Measurements from ENCODE around the gene TRPM2. TPM values are rescaled to one million over a fixed set of nuclear protein-coding genes. Genes with fewer than 3 reads are reported as not detected.

The TRPM2 gene
- total RNA-seq, 1 donor from 2014 or later = 0.09 TPM

DNA sequence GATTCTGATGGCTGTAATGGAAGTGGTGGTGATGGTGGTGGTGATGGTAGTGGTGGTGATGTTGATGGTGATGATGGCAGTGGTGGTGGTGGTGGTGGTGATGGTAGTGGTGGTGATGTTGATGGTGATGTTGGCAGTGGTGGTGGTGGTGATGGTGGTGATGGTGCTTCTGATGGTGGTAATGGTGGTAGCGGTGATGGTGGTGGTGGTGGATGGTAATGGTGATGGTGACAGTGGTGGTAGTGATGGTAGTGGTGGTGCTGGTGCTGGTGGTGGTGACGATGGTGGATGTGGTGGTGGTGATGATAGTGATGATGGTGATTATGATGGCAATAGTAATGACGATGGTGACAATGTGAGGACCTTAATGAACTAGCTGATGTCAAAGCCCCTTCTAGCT lies 66.3 kb downstream of the TRPM2 start:
- TF ChIP-seq CTCF (IDR thresholded peaks at IDR 0.05; ENCODE audit: unreplicated experiment) = no peak
- H3K4me1 Mint-ChIP-seq = peaks cover 3% of the 10 kb centered on the region
- H3K9me3 Mint-ChIP-seq = peaks cover 10% of the 10 kb centered on the region
- H3K36me3 Mint-ChIP-seq = no peaks in the 10 kb centered on the region
- no peak overlapping the region for H3K27ac Mint-ChIP-seq
- DNase-seq (ENCODE audit: low spot score in 2 of 2, unreplicated experiment in 2 of 2) = no peak
- no peak overlapping the region for H3K4me3 Mint-ChIP-seq
- H3K27me3 Mint-ChIP-seq (ENCODE audit: low read depth) = peaks cover 4% of the 10 kb centered on the region

- Mint-ChIP-seq H3K9me3 (peaks cover 10% of the 10 kb centered on the region), H3K27ac (no peak overlapping the region), H3K4me3 (no peak overlapping the region), H3K36me3 (no peaks in the 10 kb centered on the region), H3K27me3 (ENCODE audit: low read depth) (no peaks in the 10 kb centered on the region), H3K4me1 (no peaks in the 10 kb centered on the region)
- DNase-seq (ENCODE audit: low spot score in 2 of 2, unreplicated experiment in 2 of 2) = peak in 1 of 2 experiments; percentile 28
- no peak for TF ChIP-seq CTCF (IDR thresholded peaks at IDR 0.05; ENCODE audit: unreplicated experiment)
Observed at GRCh38 chr21:44420416-44421205, 67.2 kb downstream of the TRPM2 start.

DNA sequence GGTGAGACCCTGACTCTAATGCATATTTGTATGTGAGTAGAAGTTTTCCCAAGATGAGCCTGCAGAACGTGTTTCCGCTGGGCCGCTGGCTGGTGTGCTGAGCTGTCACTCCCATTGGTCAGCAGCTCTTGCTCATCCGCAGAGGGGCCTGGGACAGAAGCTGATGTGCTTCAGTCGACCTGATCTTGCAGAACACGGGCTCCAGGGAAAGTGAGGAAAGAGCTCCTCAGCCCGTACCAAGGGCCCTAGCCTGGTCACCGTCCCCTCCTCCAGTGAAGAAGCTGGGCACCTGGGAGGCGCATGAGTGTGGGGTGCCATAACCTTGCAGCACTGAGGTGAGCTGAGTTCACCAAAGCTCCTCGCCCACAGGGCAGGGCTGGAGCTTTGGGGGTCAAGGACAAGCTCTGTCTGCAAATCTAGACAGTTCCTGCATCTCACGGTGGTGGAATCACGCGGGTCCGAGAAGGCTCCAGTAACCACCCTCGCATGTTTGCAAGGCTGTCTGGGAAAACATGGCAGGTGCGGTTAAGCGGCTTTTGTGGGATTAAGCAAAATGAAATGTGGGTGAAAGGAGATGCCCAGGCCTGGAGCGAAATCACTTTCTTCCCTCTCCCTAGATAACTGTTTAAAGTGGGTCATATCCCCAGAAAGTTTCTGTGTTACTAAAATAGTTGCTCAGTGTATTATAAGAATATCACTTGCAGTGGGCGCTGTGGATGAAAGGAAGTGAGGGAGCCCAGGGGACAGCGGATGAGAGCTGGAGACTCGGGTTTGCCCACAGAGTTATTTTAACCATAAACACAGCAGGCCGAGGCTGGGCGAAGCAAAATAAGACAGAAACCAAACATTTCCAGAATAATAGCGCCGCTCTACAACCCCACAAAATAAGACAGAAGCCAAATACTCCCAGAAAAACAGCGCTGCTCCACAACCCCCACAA lies 68.8 kb downstream of the TRPM2 start:
- Mint-ChIP-seq H3K27ac (no peak overlapping the region), H3K36me3 (no peaks in the 10 kb centered on the region), H3K4me1 (no peaks in the 10 kb centered on the region), H3K27me3 (ENCODE audit: low read depth) (no peaks in the 10 kb centered on the region), H3K9me3 (peaks cover 10% of the 10 kb centered on the region), H3K4me3 (no peak overlapping the region)
- DNase-seq (ENCODE audit: low spot score in 2 of 2, unreplicated experiment in 2 of 2) = no peak
- no peak for TF ChIP-seq CTCF (IDR thresholded peaks at IDR 0.05; ENCODE audit: unreplicated experiment)

GRCh38 chr21:44423312-44423821 lies 69.9 kb downstream of the TRPM2 start:
- Mint-ChIP-seq H3K4me1 (no peaks in the 10 kb centered on the region), H3K27ac (no peak overlapping the region)
- DNase-seq (ENCODE audit: low spot score in 2 of 2, unreplicated experiment in 2 of 2) = no peak

More at GRCh38 chr21:44423312-44423821, 69.9 kb downstream of the TRPM2 start:
- no peak for TF ChIP-seq CTCF (IDR thresholded peaks at IDR 0.05; ENCODE audit: unreplicated experiment)
- Mint-ChIP-seq H3K4me3 (no peak overlapping the region), H3K9me3 (peaks cover 10% of the 10 kb centered on the region), H3K27me3 (ENCODE audit: low read depth) (no peaks in the 10 kb centered on the region), H3K36me3 (no peaks in the 10 kb centered on the region)

All from mesothelial cell of epicardium (in vitro differentiated cells).